ENCODE measurements around the gene GPR176. TPM values are rescaled to one million over a fixed set of nuclear protein-coding genes. Genes with fewer than 3 reads are reported as not detected.

Gene GPR176
- total RNA-seq, 4 donors from 2014 or later, result 4.3 to 15.0 (median 7.9) TPM

DNA sequence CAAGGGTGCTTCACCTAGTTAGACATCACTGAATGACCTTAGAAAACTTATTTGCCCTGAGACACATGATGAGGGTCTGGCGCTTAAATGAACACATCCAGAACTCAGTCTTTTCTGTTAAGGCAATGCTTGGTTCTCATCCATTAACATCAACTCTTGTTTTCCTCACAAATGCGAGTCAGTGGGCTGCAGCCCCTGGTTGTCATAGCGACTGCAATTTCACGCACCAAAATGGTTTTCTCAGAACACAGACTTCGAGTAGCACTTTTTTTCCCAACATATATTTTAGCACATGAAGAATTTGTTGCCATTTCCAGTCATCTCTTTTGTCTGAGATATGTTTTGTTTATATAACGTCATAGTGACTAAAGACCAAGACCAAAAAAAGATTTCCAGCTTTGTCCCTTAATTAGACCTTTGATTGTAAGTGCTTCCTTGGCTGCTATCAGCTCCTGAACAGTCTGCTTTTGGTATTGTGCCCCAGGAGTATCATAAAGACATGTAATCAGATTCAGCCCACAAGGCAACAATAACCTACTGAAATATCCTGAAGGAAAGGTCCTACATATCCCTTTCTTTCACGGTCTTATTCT, 68.5 kb downstream of the GPR176 start:
- H3K27ac ChIP-seq, result no peak overlapping the region
- no peak overlapping the region for H3K4me3 ChIP-seq (replicated peaks in 1 of 3)
- no peaks in the 10 kb centered on the region for H3K9me3 ChIP-seq
- TF ChIP-seq, protein P1, sequence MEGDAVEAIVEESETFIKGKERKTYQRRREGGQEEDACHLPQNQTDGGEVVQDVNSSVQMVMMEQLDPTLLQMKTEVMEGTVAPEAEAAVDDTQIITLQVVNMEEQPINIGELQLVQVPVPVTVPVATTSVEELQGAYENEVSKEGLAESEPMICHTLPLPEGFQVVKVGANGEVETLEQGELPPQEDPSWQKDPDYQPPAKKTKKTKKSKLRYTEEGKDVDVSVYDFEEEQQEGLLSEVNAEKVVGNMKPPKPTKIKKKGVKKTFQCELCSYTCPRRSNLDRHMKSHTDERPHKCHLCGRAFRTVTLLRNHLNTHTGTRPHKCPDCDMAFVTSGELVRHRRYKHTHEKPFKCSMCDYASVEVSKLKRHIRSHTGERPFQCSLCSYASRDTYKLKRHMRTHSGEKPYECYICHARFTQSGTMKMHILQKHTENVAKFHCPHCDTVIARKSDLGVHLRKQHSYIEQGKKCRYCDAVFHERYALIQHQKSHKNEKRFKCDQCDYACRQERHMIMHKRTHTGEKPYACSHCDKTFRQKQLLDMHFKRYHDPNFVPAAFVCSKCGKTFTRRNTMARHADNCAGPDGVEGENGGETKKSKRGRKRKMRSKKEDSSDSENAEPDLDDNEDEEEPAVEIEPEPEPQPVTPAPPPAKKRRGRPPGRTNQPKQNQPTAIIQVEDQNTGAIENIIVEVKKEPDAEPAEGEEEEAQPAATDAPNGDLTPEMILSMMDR (IDR thresholded peaks at IDR 0.05), result no peak
- TF ChIP-seq POLR2A (IDR thresholded peaks at IDR 0.05), result no peak
- no peaks in the 10 kb centered on the region for H3K27me3 ChIP-seq
- H3K36me3 ChIP-seq, result no peaks in the 10 kb centered on the region
- intact Hi-C loops (cut with DNase I), result no loop called here
- H3K4me1 ChIP-seq, result no peaks in the 10 kb centered on the region
- WGBS, 2 donors, result 48 to 53% methylated on average over 7 of the region's 7 CpGs
- DNase-seq, result no peak

DNA sequence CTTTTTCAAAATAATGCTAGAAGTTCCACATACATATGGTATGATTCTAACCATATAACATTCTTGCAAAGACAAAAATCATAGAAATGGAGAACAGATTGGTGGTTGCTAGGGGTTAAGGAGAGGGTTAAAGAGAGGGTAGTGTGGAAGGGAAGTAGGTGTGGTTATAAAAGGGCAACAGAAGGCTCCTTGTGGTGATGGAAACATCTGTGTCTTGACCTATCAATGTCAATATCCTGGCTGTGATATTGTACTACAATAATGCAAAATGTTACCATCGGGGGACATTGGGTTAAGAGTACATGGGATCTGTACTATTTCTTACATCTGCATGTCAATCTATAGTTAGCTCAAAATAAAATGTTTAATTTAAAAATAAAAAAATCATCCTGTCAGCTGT, 69.6 kb downstream of the GPR176 start:
- TF ChIP-seq POLR2A (IDR thresholded peaks at IDR 0.05), result no peak
- TF ChIP-seq, protein P1 (IDR thresholded peaks at IDR 0.05), result no peak
- no peak for DNase-seq
- Histone ChIP-seq H3K9me3 (no peaks in the 10 kb centered on the region), H3K4me1 (no peaks in the 10 kb centered on the region), H3K4me3 (replicated peaks in 1 of 3) (no peak overlapping the region), H3K36me3 (no peaks in the 10 kb centered on the region), H3K27me3 (no peaks in the 10 kb centered on the region), H3K27ac (no peak overlapping the region)
- 85% methylated on average over 1 of the region's 1 CpG for WGBS, 2 donors
- intact Hi-C loops (cut with DNase I), result no loop called here

DNA sequence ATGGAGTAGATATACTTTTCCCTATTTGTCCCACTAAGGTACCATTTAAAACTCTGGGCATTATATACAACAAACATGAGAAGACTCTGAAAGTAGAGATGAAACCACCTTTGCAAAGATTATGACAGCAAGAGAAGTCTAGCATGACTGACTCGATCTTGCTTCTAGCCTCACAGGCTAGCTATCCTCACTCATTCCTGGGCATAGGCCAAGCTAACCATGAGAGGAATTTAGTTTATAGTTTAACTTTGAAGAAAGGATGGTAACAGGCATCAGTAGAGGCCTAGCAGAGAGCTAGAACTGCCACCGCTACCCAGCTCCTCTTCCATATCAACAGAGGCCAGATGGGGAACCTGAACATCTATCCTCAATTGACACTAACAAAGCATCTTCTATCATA, 74.0 kb downstream of the GPR176 start:
- intact Hi-C loops (cut with DNase I), result no loop called here
- TF ChIP-seq, protein P1 (IDR thresholded peaks at IDR 0.05), result no peak
- TF ChIP-seq POLR2A (IDR thresholded peaks at IDR 0.05), result no peak
- Histone ChIP-seq H3K4me1 (no peaks in the 10 kb centered on the region), H3K9me3 (no peaks in the 10 kb centered on the region), H3K36me3 (no peaks in the 10 kb centered on the region), H3K27ac (no peak overlapping the region), H3K27me3 (no peaks in the 10 kb centered on the region), H3K4me3 (replicated peaks in 1 of 3) (no peak overlapping the region)
- WGBS, 2 donors, result 78 to 88% methylated on average over 2 of the region's 2 CpGs
- no peak for DNase-seq

DNA sequence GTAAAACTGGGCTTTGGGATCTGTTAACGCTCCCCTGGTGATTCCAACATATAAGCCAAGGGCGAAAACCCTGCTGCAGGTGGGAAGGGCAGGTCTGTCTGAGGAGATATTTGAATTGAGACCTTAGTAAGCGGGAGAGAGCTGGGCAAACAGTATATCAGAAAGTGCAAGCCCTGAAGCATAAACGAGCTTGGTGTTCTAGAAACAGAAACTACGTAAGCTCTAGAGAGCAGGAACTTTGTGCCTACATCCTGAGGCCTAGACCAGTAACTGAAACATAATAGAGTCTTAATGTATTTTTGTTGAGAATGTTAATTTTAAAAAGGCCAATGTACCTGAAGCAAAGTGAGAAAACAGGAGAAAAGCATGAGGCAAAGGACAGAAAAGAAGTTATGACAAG, 74.5 kb downstream of the GPR176 start:
- no peak for TF ChIP-seq POLR2A (IDR thresholded peaks at IDR 0.05)
- TF ChIP-seq, protein P1 (IDR thresholded peaks at IDR 0.05), result no peak
- DNase-seq, result no peak
- no peaks in the 10 kb centered on the region for H3K4me1 ChIP-seq
- H3K27ac ChIP-seq, result no peak overlapping the region
- H3K9me3 ChIP-seq, result no peaks in the 10 kb centered on the region
- no peaks in the 10 kb centered on the region for H3K36me3 ChIP-seq
- intact Hi-C loops (cut with DNase I), result no loop called here
- no peaks in the 10 kb centered on the region for H3K27me3 ChIP-seq
- no peak overlapping the region for H3K4me3 ChIP-seq (replicated peaks in 1 of 3)
- WGBS, 2 donors, result 81 to 86% methylated on average over 5 of the region's 5 CpGs

DNA sequence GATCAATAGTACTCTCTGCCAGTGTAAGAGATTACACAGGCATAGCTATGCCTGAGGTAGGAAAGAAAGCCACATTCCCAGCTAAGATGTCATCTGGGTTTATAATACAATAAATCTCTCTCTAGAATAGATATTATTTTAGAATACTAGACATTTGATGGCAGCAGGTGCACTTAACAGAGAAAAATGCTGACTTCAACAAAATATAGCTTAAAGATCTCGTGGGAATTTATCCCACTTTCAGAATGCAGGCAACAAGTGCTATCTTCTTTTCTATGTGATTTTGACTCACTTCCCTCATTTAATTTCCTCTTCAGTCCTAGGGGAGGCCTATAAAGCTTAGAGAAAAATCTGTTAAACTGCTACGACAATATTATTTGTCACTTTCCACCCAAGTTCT, 76.5 kb downstream of the GPR176 start:
- no peaks in the 10 kb centered on the region for H3K36me3 ChIP-seq
- H3K4me1 ChIP-seq, result no peaks in the 10 kb centered on the region
- WGBS, 2 donors, result 85 to 91% methylated on average over 2 of the region's 2 CpGs
- H3K27ac ChIP-seq, result no peak overlapping the region
- no peaks in the 10 kb centered on the region for H3K9me3 ChIP-seq
- no peaks in the 10 kb centered on the region for H3K27me3 ChIP-seq
- intact Hi-C loops (cut with DNase I), result no loop called here
- no peak for DNase-seq
- TF ChIP-seq POLR2A (IDR thresholded peaks at IDR 0.05), result no peak
- TF ChIP-seq, protein P1 (IDR thresholded peaks at IDR 0.05), result no peak
- no peak overlapping the region for H3K4me3 ChIP-seq (replicated peaks in 1 of 3)

Measured in thyroid gland (tissue), 4 donors.